K562 (cell line): ENCODE data around the gene PPP1R16B. TPM values are rescaled to one million over a fixed set of nuclear protein-coding genes. Genes with fewer than 3 reads are reported as not detected.
A peak's percentile ranks its signal among the peaks of the same experiment; 100 is the strongest.

ENCODE experiments used
- ATF1 ChIP-seq, 2 experiments: fragments of 450-650 bp in 1 of 2; IDR thresholded peaks; 2 replicates each; pipeline ENCODE4 v1.6.1; 2016; ENCODE audit warnings: missing compliant biosample characterization in 1 of 2, missing genetic modification characterization in 1 of 2
- BMI1 ChIP-seq: fragments of 150-350 bp; IDR thresholded peaks from 2 replicates; pipeline ENCODE4 v1.6.1; 2014; ENCODE audit warnings: low read length
- C11orf30 ChIP-seq: fragments of 450-650 bp; IDR thresholded peaks from 2 replicates; pipeline ENCODE4 v1.6.1; 2016; ENCODE audit warnings: low read depth, mild to moderate bottlenecking
- CBFB ChIP-seq: sonication (generic); formaldehyde crosslinking; IDR thresholded peaks from 2 replicates; pipeline ENCODE4 v1.4.0; 2020; ENCODE audit warnings: mild to moderate bottlenecking, missing genetic modification reagents
- NFATC3 ChIP-seq: fragments of 450-650 bp; IDR thresholded peaks from 2 replicates; pipeline ENCODE4 v1.6.1; 2017; ENCODE audit warnings: mild to moderate bottlenecking
- NONO ChIP-seq, 2 experiments: fragments of 200-400 bp in 1 of 2; fragments of 450-650 bp in 1 of 2; formaldehyde crosslinking in 1 of 2; IDR thresholded peaks; 2 replicates each; pipeline ENCODE4 v1.6.1; 2017; ENCODE audit warnings: low read depth in 2 of 2, mild to moderate bottlenecking in 2 of 2, moderate library complexity in 2 of 2, low read length in 1 of 2
- NR4A1 ChIP-seq, 2 experiments: fragments of 250-450 bp in 1 of 2; fragments of 450-650 bp in 1 of 2; sonication (Bioruptor Pico) in 1 of 2; IDR thresholded peaks; 2 replicates each; pipeline versions ENCODE4 v1.4.0 to v1.6.1; 2016 to 2020; ENCODE audit warnings: mild to moderate bottlenecking in 2 of 2, missing compliant biosample characterization in 1 of 2, missing genetic modification characterization in 1 of 2, moderate library complexity in 1 of 2
- PPARD ChIP-seq: fragments of 250-450 bp; sonication (Bioruptor Pico); IDR thresholded peaks from 2 replicates; pipeline ENCODE4 v1.8.0; 2022; ENCODE audit warnings: inconsistent platforms, mild to moderate bottlenecking, moderate library complexity
- RBM34 ChIP-seq: fragments of 200-400 bp; formaldehyde crosslinking; IDR thresholded peaks from 2 replicates; pipeline ENCODE4 v1.6.1; 2018; ENCODE audit warnings: low read length, borderline replicate concordance; ENCODE audit not compliant: insufficient read depth
- SAFB ChIP-seq: fragments of 200-400 bp; formaldehyde crosslinking; IDR thresholded peaks from 2 replicates; pipeline ENCODE4 v1.6.1; 2017; ENCODE audit warnings: low read depth, low read length, borderline replicate concordance
- SLC30A9 ChIP-seq: fragments of 250-450 bp; sonication (Bioruptor Pico); IDR thresholded peaks from 2 replicates; pipeline ENCODE4 v1.8.0; 2022; ENCODE audit warnings: mild to moderate bottlenecking, moderate library complexity
- ZNF316 ChIP-seq: fragments of 450-650 bp; IDR thresholded peaks from 2 replicates; pipeline ENCODE4 v1.6.1; 2016
- ZNF445 ChIP-seq: fragments of 250-450 bp; sonication (Bioruptor Pico); IDR thresholded peaks from 2 replicates; pipeline ENCODE4 v1.4.0; 2020; ENCODE audit warnings: low read depth, mild to moderate bottlenecking, moderate library complexity
- ZNF644 ChIP-seq: fragments of 200-800 bp; sonication (Bioruptor generic); IDR thresholded peaks from 2 replicates; pipeline ENCODE4 v1.6.1; 2016; ENCODE audit warnings: low read depth, missing genetic modification characterization, missing compliant biosample characterization
- ZNF766 ChIP-seq: fragments of 200-800 bp; sonication (Bioruptor generic); conservative IDR thresholded peaks from 2 replicates; pipeline ENCODE4 v1.6.1; 2016; ENCODE audit warnings: missing genetic modification characterization, missing compliant biosample characterization
- ZNF830 ChIP-seq: fragments of 250-450 bp; sonication (Bioruptor Pico); IDR thresholded peaks from 2 replicates; pipeline ENCODE4 v1.5.0; 2021; ENCODE audit warnings: mild to moderate bottlenecking
- polyA plus RNA-seq, 8 experiments: library from polyadenylated mRNA; depleted of rRNA in 4 of 8; stranded (reverse) in 5 of 8; unstranded in 3 of 8; fragments of >200 nt; fragmentation: Nextera tagmentation in 2 of 8; fragmentation: Illumina TruSeq in 1 of 8; extraction: Ambion mirVana in 2 of 8; extraction: Trizol in 1 of 8; gene quantifications; 2 replicates each; pipeline versions ENCODE4 v1.2.1 to v1.2.3, GENCODE V29; 2011 to 2014; ENCODE audit warnings: inconsistent platforms in 1 of 8, missing spikeins in 1 of 8
- total RNA-seq, 7 experiments: library from RNA; depleted of rRNA in 6 of 7; stranded (reverse); fragments of >200 nt in 6 of 7; fragmentation: Illumina TruSeq in 2 of 7; extraction: Trizol in 2 of 7; gene quantifications; 2 replicates each; pipeline versions ENCODE4 v1.2.1 to v1.2.3, GENCODE V29; 2011 to 2021; ENCODE audit warnings: low replicate concordance in 1 of 7
- TF ChIP-seq, protein P1 (sequence below): sonication (generic); formaldehyde crosslinking; IDR thresholded peaks from 2 replicates; pipeline ENCODE4 v1.9.0; 2022; ENCODE audit warnings: mild to moderate bottlenecking, missing genetic modification reagents
- TF ChIP-seq, protein P2 (sequence below): fragments of 450-650 bp; IDR thresholded peaks from 2 replicates; pipeline ENCODE4 v1.6.1; 2016
- TF ChIP-seq, protein P3 (sequence below): fragments of 450-650 bp; IDR thresholded peaks from 2 replicates; pipeline ENCODE4 v1.7.1; 2018; ENCODE audit warnings: mild to moderate bottlenecking, low read depth; ENCODE audit not compliant: partially characterized antibody
- TF ChIP-seq, protein P4 (sequence below): fragments of 250-450 bp; sonication (Bioruptor Pico); IDR thresholded peaks from 2 replicates; pipeline ENCODE4 v1.8.0; 2022; ENCODE audit warnings: moderate library complexity, mild to moderate bottlenecking, inconsistent platforms
- TF ChIP-seq, protein P5 (sequence below): sonication (generic); formaldehyde crosslinking; IDR thresholded peaks from 2 replicates; pipeline ENCODE4 v1.4.0; 2020; ENCODE audit warnings: mild to moderate bottlenecking, missing genetic modification reagents

Gene PPP1R16B
- total and polyA plus RNA-seq, 9 of the 15 experiments (the other 6 are each of a cell fraction or from before 2014, with no cell fraction given): 1.5 to 11.5 (median 6.8) TPM

DNA sequence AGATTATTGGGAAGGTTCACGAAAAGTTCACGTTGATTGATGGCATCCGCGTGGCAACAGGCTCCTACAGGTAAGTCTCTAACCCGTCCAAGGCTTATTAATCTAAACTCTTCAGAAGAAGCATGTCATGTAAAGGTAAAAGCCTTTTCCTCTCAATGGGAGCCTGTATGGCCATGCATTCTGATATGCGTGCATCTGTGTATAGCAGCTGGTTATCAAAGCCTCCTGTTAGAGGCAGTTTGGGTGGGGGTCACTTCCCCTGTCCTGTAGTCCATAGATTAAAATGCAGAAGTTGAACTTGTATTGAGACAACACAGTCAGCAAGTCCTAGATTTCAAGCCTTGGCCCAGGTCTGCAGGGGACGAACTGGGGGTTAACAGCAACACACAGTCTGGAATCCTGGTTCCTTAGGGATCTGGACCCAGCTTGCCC, 142.4 kb downstream of the PPP1R16B start (continued):
- TF ChIP-seq RBM34 (no peak), NFATC3 (peak; percentile 65; the same call in 1 of the 2 replicates), NONO (IDR thresholded peaks at IDR 0.05; ENCODE audit: low read depth in 2 of 2, low read length in 1 of 2) (peak in 1 of 2 experiments; percentile 63; a peak in 1 of 4 replicates), BMI1 (no peak), C11orf30 (peak; percentile 69), ZNF830 (CRISPR knock-in tag) (no peak), ATF1 (CRISPR knock-in tag; IDR thresholded peaks at IDR 0.05) (no peak), ATF1 (tag; IDR thresholded peaks at IDR 0.05) (no peak; the same call in 1 of the 2 replicates), ZNF316 (peak; percentile 61; the same call in 1 of the 2 replicates), ZNF766 (peak; percentile 95), SAFB (no peak), NR4A1 (CRISPR knock-in tag; IDR thresholded peaks at IDR 0.05) (0 out of 2 replicates have a peak, but pooled peaks have one; percentile 45), NR4A1 (tag; IDR thresholded peaks at IDR 0.05) (0 out of 2 replicates have a peak, but pooled peaks have one; percentile 48), ZNF445 (CRISPR knock-in tag) (peak; percentile 44; the same call in 1 of the 2 replicates), SLC30A9 (no peak), CBFB (CRISPR knock-in tag) (no peak), PPARD (CRISPR knock-in tag) (no peak), ZNF644 (tag) (peak; percentile 92; the same call in 1 of the 2 replicates)
- TF ChIP-seq, protein P1, sequence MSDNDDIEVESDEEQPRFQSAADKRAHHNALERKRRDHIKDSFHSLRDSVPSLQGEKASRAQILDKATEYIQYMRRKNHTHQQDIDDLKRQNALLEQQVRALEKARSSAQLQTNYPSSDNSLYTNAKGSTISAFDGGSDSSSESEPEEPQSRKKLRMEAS: peak; percentile 92
- TF ChIP-seq, protein P2, sequence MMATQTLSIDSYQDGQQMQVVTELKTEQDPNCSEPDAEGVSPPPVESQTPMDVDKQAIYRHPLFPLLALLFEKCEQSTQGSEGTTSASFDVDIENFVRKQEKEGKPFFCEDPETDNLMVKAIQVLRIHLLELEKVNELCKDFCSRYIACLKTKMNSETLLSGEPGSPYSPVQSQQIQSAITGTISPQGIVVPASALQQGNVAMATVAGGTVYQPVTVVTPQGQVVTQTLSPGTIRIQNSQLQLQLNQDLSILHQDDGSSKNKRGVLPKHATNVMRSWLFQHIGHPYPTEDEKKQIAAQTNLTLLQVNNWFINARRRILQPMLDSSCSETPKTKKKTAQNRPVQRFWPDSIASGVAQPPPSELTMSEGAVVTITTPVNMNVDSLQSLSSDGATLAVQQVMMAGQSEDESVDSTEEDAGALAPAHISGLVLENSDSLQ: peak; percentile 88
- TF ChIP-seq, protein P3, sequence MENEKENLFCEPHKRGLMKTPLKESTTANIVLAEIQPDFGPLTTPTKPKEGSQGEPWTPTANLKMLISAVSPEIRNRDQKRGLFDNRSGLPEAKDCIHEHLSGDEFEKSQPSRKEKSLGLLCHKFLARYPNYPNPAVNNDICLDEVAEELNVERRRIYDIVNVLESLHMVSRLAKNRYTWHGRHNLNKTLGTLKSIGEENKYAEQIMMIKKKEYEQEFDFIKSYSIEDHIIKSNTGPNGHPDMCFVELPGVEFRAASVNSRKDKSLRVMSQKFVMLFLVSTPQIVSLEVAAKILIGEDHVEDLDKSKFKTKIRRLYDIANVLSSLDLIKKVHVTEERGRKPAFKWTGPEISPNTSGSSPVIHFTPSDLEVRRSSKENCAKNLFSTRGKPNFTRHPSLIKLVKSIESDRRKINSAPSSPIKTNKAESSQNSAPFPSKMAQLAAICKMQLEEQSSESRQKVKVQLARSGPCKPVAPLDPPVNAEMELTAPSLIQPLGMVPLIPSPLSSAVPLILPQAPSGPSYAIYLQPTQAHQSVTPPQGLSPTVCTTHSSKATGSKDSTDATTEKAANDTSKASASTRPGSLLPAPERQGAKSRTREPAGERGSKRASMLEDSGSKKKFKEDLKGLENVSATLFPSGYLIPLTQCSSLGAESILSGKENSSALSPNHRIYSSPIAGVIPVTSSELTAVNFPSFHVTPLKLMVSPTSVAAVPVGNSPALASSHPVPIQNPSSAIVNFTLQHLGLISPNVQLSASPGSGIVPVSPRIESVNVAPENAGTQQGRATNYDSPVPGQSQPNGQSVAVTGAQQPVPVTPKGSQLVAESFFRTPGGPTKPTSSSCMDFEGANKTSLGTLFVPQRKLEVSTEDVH: no peak
- TF ChIP-seq, protein P4, sequence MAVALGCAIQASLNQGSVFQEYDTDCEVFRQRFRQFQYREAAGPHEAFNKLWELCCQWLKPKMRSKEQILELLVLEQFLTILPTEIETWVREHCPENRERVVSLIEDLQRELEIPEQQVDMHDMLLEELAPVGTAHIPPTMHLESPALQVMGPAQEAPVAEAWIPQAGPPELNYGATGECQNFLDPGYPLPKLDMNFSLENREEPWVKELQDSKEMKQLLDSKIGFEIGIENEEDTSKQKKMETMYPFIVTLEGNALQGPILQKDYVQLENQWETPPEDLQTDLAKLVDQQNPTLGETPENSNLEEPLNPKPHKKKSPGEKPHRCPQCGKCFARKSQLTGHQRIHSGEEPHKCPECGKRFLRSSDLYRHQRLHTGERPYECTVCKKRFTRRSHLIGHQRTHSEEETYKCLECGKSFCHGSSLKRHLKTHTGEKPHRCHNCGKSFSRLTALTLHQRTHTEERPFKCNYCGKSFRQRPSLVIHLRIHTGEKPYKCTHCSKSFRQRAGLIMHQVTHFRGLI (CRISPR knock-in tag): peak; percentile 82
- TF ChIP-seq, protein P5, sequence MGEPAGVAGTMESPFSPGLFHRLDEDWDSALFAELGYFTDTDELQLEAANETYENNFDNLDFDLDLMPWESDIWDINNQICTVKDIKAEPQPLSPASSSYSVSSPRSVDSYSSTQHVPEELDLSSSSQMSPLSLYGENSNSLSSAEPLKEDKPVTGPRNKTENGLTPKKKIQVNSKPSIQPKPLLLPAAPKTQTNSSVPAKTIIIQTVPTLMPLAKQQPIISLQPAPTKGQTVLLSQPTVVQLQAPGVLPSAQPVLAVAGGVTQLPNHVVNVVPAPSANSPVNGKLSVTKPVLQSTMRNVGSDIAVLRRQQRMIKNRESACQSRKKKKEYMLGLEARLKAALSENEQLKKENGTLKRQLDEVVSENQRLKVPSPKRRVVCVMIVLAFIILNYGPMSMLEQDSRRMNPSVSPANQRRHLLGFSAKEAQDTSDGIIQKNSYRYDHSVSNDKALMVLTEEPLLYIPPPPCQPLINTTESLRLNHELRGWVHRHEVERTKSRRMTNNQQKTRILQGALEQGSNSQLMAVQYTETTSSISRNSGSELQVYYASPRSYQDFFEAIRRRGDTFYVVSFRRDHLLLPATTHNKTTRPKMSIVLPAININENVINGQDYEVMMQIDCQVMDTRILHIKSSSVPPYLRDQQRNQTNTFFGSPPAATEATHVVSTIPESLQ: no peak
